Measurements from ENCODE around the gene BTF3.

Gene BTF3

GRCh38 chr5:73499187-73499586 is 945 bp downstream of the BTF3 start:
- H3K4me2 ChIP-seq (ENCODE audit: insufficient read depth, low read length, poor library complexity, severe bottlenecking): peak overlapping the region; percentile 58
- no peak overlapping the region for H2AFZ ChIP-seq (ENCODE audit: low read length)
- H2BK120ac ChIP-seq (ENCODE audit: low read depth, low read length): no peak overlapping the region
- H2BK15ac ChIP-seq (ENCODE audit: low read length): no peak overlapping the region
- H3K27me3 ChIP-seq (ENCODE audit: control insufficient read depth in 3 of 3, insufficient read depth in 3 of 3, low read depth in 1 of 3, low read length in 3 of 3): no peaks in the 10 kb centered on the region
- no peak overlapping the region for H3K14ac ChIP-seq (ENCODE audit: low read length)
- no peak overlapping the region for H3K27ac ChIP-seq (replicated peaks; ENCODE audit: low read length)
- no peak for DNase-seq (ENCODE audit: low spot score)
- no peaks in the 10 kb centered on the region for H3K9me3 ChIP-seq (replicated peaks in 1 of 2; ENCODE audit: control insufficient read depth in 2 of 2, insufficient read depth in 1 of 2, low read depth in 1 of 2, low read length in 2 of 2)
- no peak overlapping the region for H3K4ac ChIP-seq (ENCODE audit: low read length)
- H4K8ac ChIP-seq (ENCODE audit: low read depth, low read length): no peak overlapping the region
- H2AK5ac ChIP-seq (ENCODE audit: low read depth, low read length): no peak overlapping the region
- peak overlapping the region; percentile 93 to 98 for H3K4me3 ChIP-seq (ENCODE audit: low read length in 2 of 2)
- H3K36me3 ChIP-seq (replicated peaks in 1 of 2; ENCODE audit: control insufficient read depth in 2 of 2, insufficient read depth in 2 of 2, low read length in 2 of 2): peaks cover 11 to 51% of the 10 kb centered on the region in 2 donors
- no peak overlapping the region for H2BK5ac ChIP-seq (ENCODE audit: low read length)
- H2BK12ac ChIP-seq (ENCODE audit: low read length): no peak overlapping the region
- no peak overlapping the region for H3K18ac ChIP-seq (ENCODE audit: low read length)
- H4K91ac ChIP-seq (ENCODE audit: low read depth, low read length, poor library complexity): no peak overlapping the region
- no peak overlapping the region for H3K23ac ChIP-seq (ENCODE audit: low read depth, low read length, poor library complexity)
- H3K9ac ChIP-seq (ENCODE audit: low read depth, low read length, poor library complexity): no peak overlapping the region
- WGBS, 2 donors (ENCODE audit: extremely low coverage in 2 of 2, insufficient read length in 2 of 2, insufficient replicate concordance in 1 of 2): no CpG with 5 or more reads among the region's 12 CpGs
- peaks cover 3 to 5% of the 10 kb centered on the region in 2 donors for H3K4me1 ChIP-seq (ENCODE audit: control insufficient read depth in 2 of 2, insufficient read depth in 1 of 2, low read depth in 1 of 2, low read length in 2 of 2)
- no peaks in the 10 kb centered on the region for H3K79me1 ChIP-seq (ENCODE audit: low read depth, low read length)

- no peak overlapping the region for H2BK15ac ChIP-seq (ENCODE audit: low read length)
- no peak overlapping the region for H3K27ac ChIP-seq (replicated peaks; ENCODE audit: low read length)
- H2BK5ac ChIP-seq (ENCODE audit: low read length): no peak overlapping the region
- WGBS, 2 donors (ENCODE audit: extremely low coverage in 2 of 2, insufficient read length in 2 of 2, insufficient replicate concordance in 1 of 2): no CpG with 5 or more reads among the region's 2 CpGs
- no peak overlapping the region for H4K91ac ChIP-seq (ENCODE audit: low read depth, low read length, poor library complexity)
- H4K8ac ChIP-seq (ENCODE audit: low read depth, low read length): no peak overlapping the region
- H3K9ac ChIP-seq (ENCODE audit: low read depth, low read length, poor library complexity): no peak overlapping the region
- no peak overlapping the region for H3K14ac ChIP-seq (ENCODE audit: low read length)
- peaks cover 3 to 5% of the 10 kb centered on the region in 2 donors for H3K4me1 ChIP-seq (ENCODE audit: control insufficient read depth in 2 of 2, insufficient read depth in 1 of 2, low read depth in 1 of 2, low read length in 2 of 2)
- H3K4me3 ChIP-seq (ENCODE audit: low read length in 2 of 2): peak overlapping the region in 1 of 2 donors; percentile 93
- no peak overlapping the region for H3K18ac ChIP-seq (ENCODE audit: low read length)
- no peak overlapping the region for H2AFZ ChIP-seq (ENCODE audit: low read length)
- H3K9me3 ChIP-seq (replicated peaks in 1 of 2; ENCODE audit: control insufficient read depth in 2 of 2, insufficient read depth in 1 of 2, low read depth in 1 of 2, low read length in 2 of 2): no peaks in the 10 kb centered on the region
- peaks cover 11 to 57% of the 10 kb centered on the region in 2 donors for H3K36me3 ChIP-seq (replicated peaks in 1 of 2; ENCODE audit: control insufficient read depth in 2 of 2, insufficient read depth in 2 of 2, low read length in 2 of 2)
- H3K23ac ChIP-seq (ENCODE audit: low read depth, low read length, poor library complexity): no peak overlapping the region
- H3K4ac ChIP-seq (ENCODE audit: low read length): no peak overlapping the region
- no peak overlapping the region for H2BK12ac ChIP-seq (ENCODE audit: low read length)
- DNase-seq (ENCODE audit: low spot score): no peak
- H3K79me1 ChIP-seq (ENCODE audit: low read depth, low read length): no peaks in the 10 kb centered on the region
- no peaks in the 10 kb centered on the region for H3K27me3 ChIP-seq (ENCODE audit: control insufficient read depth in 3 of 3, insufficient read depth in 3 of 3, low read depth in 1 of 3, low read length in 3 of 3)
- no peak overlapping the region for H2AK5ac ChIP-seq (ENCODE audit: low read depth, low read length)
- no peak overlapping the region for H3K4me2 ChIP-seq (ENCODE audit: insufficient read depth, low read length, poor library complexity, severe bottlenecking)
- H2BK120ac ChIP-seq (ENCODE audit: low read depth, low read length): no peak overlapping the region
These were observed 1.5 kb downstream of the BTF3 start for GRCh38 chr5:73499756-73500155.

- H4K91ac ChIP-seq (ENCODE audit: low read depth, low read length, poor library complexity): no peak overlapping the region
- peaks cover 12 to 73% of the 10 kb centered on the region in 2 donors for H3K36me3 ChIP-seq (replicated peaks in 1 of 2; ENCODE audit: control insufficient read depth in 2 of 2, insufficient read depth in 2 of 2, low read length in 2 of 2)
- H3K79me1 ChIP-seq (ENCODE audit: low read depth, low read length): no peaks in the 10 kb centered on the region
- H3K27me3 ChIP-seq (ENCODE audit: control insufficient read depth in 3 of 3, insufficient read depth in 3 of 3, low read depth in 1 of 3, low read length in 3 of 3): no peaks in the 10 kb centered on the region
- peaks cover 1 to 5% of the 10 kb centered on the region in 2 donors for H3K4me1 ChIP-seq (ENCODE audit: control insufficient read depth in 2 of 2, insufficient read depth in 1 of 2, low read depth in 1 of 2, low read length in 2 of 2)
- no peak overlapping the region for H4K8ac ChIP-seq (ENCODE audit: low read depth, low read length)
- no peak overlapping the region for H2BK120ac ChIP-seq (ENCODE audit: low read depth, low read length)
- H2BK15ac ChIP-seq (ENCODE audit: low read length): no peak overlapping the region
- no peak overlapping the region for H3K4me2 ChIP-seq (ENCODE audit: insufficient read depth, low read length, poor library complexity, severe bottlenecking)
- no peak overlapping the region for H3K4me3 ChIP-seq (ENCODE audit: low read length in 2 of 2)
- DNase-seq (ENCODE audit: low spot score): no peak
- no peak overlapping the region for H2BK12ac ChIP-seq (ENCODE audit: low read length)
- H2BK5ac ChIP-seq (ENCODE audit: low read length): no peak overlapping the region
- H3K4ac ChIP-seq (ENCODE audit: low read length): no peak overlapping the region
- no peak overlapping the region for H2AFZ ChIP-seq (ENCODE audit: low read length)
- H3K9me3 ChIP-seq (replicated peaks in 1 of 2; ENCODE audit: control insufficient read depth in 2 of 2, insufficient read depth in 1 of 2, low read depth in 1 of 2, low read length in 2 of 2): no peaks in the 10 kb centered on the region
- H2AK5ac ChIP-seq (ENCODE audit: low read depth, low read length): no peak overlapping the region
- no peak overlapping the region for H3K9ac ChIP-seq (ENCODE audit: low read depth, low read length, poor library complexity)
- H3K18ac ChIP-seq (ENCODE audit: low read length): no peak overlapping the region
- WGBS, 2 donors (ENCODE audit: extremely low coverage in 2 of 2, insufficient read length in 2 of 2, insufficient replicate concordance in 1 of 2): no CpG with 5 or more reads among the region's 2 CpGs
- no peak overlapping the region for H3K27ac ChIP-seq (replicated peaks; ENCODE audit: low read length)
- no peak overlapping the region for H3K14ac ChIP-seq (ENCODE audit: low read length)
- H3K23ac ChIP-seq (ENCODE audit: low read depth, low read length, poor library complexity): no peak overlapping the region
These were observed 3.2 kb downstream of the BTF3 start for GRCh38 chr5:73501406-73501805.

GRCh38 chr5:73506459-73506955 is 8.3 kb downstream of the BTF3 start:
- H2AFZ ChIP-seq (ENCODE audit: low read length): no peak overlapping the region
- H3K36me3 ChIP-seq (replicated peaks in 1 of 2; ENCODE audit: control insufficient read depth in 2 of 2, insufficient read depth in 2 of 2, low read length in 2 of 2): peaks cover 13 to 57% of the 10 kb centered on the region in 2 donors

More at GRCh38 chr5:73506459-73506955, 8.3 kb downstream of the BTF3 start:
- H2BK12ac ChIP-seq (ENCODE audit: low read length): no peak overlapping the region
- H3K27me3 ChIP-seq (ENCODE audit: control insufficient read depth in 3 of 3, insufficient read depth in 3 of 3, low read depth in 1 of 3, low read length in 3 of 3): no peaks in the 10 kb centered on the region
- no CpG with 5 or more reads among the region's 5 CpGs for WGBS, 2 donors (ENCODE audit: extremely low coverage in 2 of 2, insufficient read length in 2 of 2, insufficient replicate concordance in 1 of 2)
- H3K18ac ChIP-seq (ENCODE audit: low read length): no peak overlapping the region
- H3K23ac ChIP-seq (ENCODE audit: low read depth, low read length, poor library complexity): no peak overlapping the region
- no peak overlapping the region for H2BK15ac ChIP-seq (ENCODE audit: low read length)
- H3K27ac ChIP-seq (replicated peaks; ENCODE audit: low read length): no peak overlapping the region
- no peak overlapping the region for H2AK5ac ChIP-seq (ENCODE audit: low read depth, low read length)
- H3K4me3 ChIP-seq (ENCODE audit: low read length in 2 of 2): no peak overlapping the region
- no peak overlapping the region for H2BK120ac ChIP-seq (ENCODE audit: low read depth, low read length)
- no peak overlapping the region for H3K9ac ChIP-seq (ENCODE audit: low read depth, low read length, poor library complexity)
- H4K8ac ChIP-seq (ENCODE audit: low read depth, low read length): no peak overlapping the region
- no peak overlapping the region for H4K91ac ChIP-seq (ENCODE audit: low read depth, low read length, poor library complexity)
- H3K9me3 ChIP-seq (replicated peaks in 1 of 2; ENCODE audit: control insufficient read depth in 2 of 2, insufficient read depth in 1 of 2, low read depth in 1 of 2, low read length in 2 of 2): no peaks in the 10 kb centered on the region
- no peaks in the 10 kb centered on the region for H3K79me1 ChIP-seq (ENCODE audit: low read depth, low read length)
- no peak overlapping the region for H3K14ac ChIP-seq (ENCODE audit: low read length)
- no peaks in the 10 kb centered on the region for H3K4me1 ChIP-seq (ENCODE audit: control insufficient read depth in 2 of 2, insufficient read depth in 1 of 2, low read depth in 1 of 2, low read length in 2 of 2)
- no peak overlapping the region for H3K4ac ChIP-seq (ENCODE audit: low read length)
- DNase-seq (ENCODE audit: low spot score): no peak
- H3K4me2 ChIP-seq (ENCODE audit: insufficient read depth, low read length, poor library complexity, severe bottlenecking): no peak overlapping the region
- H2BK5ac ChIP-seq (ENCODE audit: low read length): no peak overlapping the region
